ENCODE results near the gene PDE6G. TPM values are rescaled to one million over a fixed set of nuclear protein-coding genes. Genes with fewer than 3 reads are reported as not detected.

PDE6G gene
- total and polyA plus RNA-seq, 2 of the 13 experiments (the other 11 are each of a cell fraction or from before 2014, with no cell fraction given) = 1.4 to 6.7 TPM

GRCh38 chr17:81683208-81683583 is 26.9 kb upstream of the PDE6G start (continued):
- TF ChIP-seq CEBPZ (IDR thresholded peaks at IDR 0.05; ENCODE audit: low read length) (no peak), WIZ (CRISPR knock-in tag; IDR thresholded peaks at IDR 0.05) (0 out of 2 replicates have a peak, but pooled peaks have one; percentile 35), GATAD1 (CRISPR knock-in tag; IDR thresholded peaks at IDR 0.05) (no peak), SAFB2 (CRISPR knock-in tag; IDR thresholded peaks at IDR 0.05; ENCODE audit: borderline replicate concordance, low read depth) (no peak), DDIT3 (CRISPR knock-in tag; IDR thresholded peaks at IDR 0.05) (no peak), SRSF1 (optimal IDR thresholded peaks at IDR 0.05; ENCODE audit: low read depth, low read length) (no peak), ARHGAP35 (CRISPR knock-in tag; IDR thresholded peaks at IDR 0.05; ENCODE audit: borderline replicate concordance) (no peak), PHF8 (CRISPR knock-in tag; IDR thresholded peaks at IDR 0.05) (no peak), ZNF709 (CRISPR knock-in tag; IDR thresholded peaks at IDR 0.05) (no peak), JUN (CRISPR knock-in tag; IDR thresholded peaks at IDR 0.05) (0 out of 2 replicates have a peak, but pooled peaks have one; percentile 12), ZNF83 (CRISPR knock-in tag; IDR thresholded peaks at IDR 0.05; ENCODE audit: borderline replicate concordance) (0 out of 2 replicates have a peak, but pooled peaks have one; percentile 35), GZF1 (CRISPR knock-in tag; IDR thresholded peaks at IDR 0.05) (no peak), TP53 (CRISPR knock-in tag; conservative IDR thresholded peaks at IDR 0.05) (no peak), ZFP37 (CRISPR knock-in tag; IDR thresholded peaks at IDR 0.05; ENCODE audit: borderline replicate concordance) (no peak), TBX2 (CRISPR knock-in tag; IDR thresholded peaks at IDR 0.05; ENCODE audit: borderline replicate concordance) (no peak), ESRRA (CRISPR knock-in tag; IDR thresholded peaks at IDR 0.05; ENCODE audit: low read depth) (no peak), FOXP1 (IDR thresholded peaks at IDR 0.05) (no peak), FOXP1 (CRISPR knock-in tag; IDR thresholded peaks at IDR 0.05) (no peak), ZNF747 (CRISPR knock-in tag; IDR thresholded peaks at IDR 0.05; ENCODE audit: borderline replicate concordance) (peak; percentile 3; the same call in 1 of the 2 replicates), ZBTB7A (CRISPR knock-in tag; IDR thresholded peaks at IDR 0.05) (peak; percentile 31; the same call in 1 of the 2 replicates), ZNF180 (CRISPR knock-in tag; IDR thresholded peaks at IDR 0.05; ENCODE audit: borderline replicate concordance, low read depth) (no peak)
- TF ChIP-seq, protein P1, sequence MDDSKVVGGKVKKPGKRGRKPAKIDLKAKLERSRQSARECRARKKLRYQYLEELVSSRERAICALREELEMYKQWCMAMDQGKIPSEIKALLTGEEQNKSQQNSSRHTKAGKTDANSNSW (CRISPR knock-in tag; IDR thresholded peaks at IDR 0.05; ENCODE audit: borderline replicate concordance) = 0 out of 2 replicates have a peak, but pooled peaks have one; percentile 85
- TF ChIP-seq, protein P2, sequence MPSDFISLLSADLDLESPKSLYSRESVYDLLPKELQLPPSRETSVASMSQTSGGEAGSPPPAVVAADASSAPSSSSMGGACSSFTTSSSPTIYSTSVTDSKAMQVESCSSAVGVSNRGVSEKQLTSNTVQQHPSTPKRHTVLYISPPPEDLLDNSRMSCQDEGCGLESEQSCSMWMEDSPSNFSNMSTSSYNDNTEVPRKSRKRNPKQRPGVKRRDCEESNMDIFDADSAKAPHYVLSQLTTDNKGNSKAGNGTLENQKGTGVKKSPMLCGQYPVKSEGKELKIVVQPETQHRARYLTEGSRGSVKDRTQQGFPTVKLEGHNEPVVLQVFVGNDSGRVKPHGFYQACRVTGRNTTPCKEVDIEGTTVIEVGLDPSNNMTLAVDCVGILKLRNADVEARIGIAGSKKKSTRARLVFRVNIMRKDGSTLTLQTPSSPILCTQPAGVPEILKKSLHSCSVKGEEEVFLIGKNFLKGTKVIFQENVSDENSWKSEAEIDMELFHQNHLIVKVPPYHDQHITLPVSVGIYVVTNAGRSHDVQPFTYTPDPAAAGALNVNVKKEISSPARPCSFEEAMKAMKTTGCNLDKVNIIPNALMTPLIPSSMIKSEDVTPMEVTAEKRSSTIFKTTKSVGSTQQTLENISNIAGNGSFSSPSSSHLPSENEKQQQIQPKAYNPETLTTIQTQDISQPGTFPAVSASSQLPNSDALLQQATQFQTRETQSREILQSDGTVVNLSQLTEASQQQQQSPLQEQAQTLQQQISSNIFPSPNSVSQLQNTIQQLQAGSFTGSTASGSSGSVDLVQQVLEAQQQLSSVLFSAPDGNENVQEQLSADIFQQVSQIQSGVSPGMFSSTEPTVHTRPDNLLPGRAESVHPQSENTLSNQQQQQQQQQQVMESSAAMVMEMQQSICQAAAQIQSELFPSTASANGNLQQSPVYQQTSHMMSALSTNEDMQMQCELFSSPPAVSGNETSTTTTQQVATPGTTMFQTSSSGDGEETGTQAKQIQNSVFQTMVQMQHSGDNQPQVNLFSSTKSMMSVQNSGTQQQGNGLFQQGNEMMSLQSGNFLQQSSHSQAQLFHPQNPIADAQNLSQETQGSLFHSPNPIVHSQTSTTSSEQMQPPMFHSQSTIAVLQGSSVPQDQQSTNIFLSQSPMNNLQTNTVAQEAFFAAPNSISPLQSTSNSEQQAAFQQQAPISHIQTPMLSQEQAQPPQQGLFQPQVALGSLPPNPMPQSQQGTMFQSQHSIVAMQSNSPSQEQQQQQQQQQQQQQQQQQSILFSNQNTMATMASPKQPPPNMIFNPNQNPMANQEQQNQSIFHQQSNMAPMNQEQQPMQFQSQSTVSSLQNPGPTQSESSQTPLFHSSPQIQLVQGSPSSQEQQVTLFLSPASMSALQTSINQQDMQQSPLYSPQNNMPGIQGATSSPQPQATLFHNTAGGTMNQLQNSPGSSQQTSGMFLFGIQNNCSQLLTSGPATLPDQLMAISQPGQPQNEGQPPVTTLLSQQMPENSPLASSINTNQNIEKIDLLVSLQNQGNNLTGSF (CRISPR knock-in tag; IDR thresholded peaks at IDR 0.05) = no peak
